Endothelial cell of umbilical vein (primary cell): ENCODE results near the gene PARVA.

ENCODE experiments used
- EZH2 ChIP-seq: IDR thresholded peaks from 2 replicates; pipeline ENCODE4 v1.6.1; 2012; ENCODE audit warnings: borderline replicate concordance, low read depth, mild to moderate bottlenecking, moderate library complexity, low read length, inconsistent platforms; ENCODE audit not compliant: severe bottlenecking
- TF ChIP-seq, protein P1 (sequence below), 2 donors: IDR thresholded peaks; 1 replicate in 1 of 2; 2 replicates in 1 of 2; pipeline ENCODE4 v1.5.1; 2011; ENCODE audit warnings: low read length in 2 of 2, mild to moderate bottlenecking in 2 of 2, moderate library complexity in 2 of 2, control low read depth in 1 of 2, inconsistent platforms in 1 of 2, low read depth in 1 of 2; ENCODE audit not compliant: insufficient read depth in 1 of 2; ENCODE audit errors: extremely low read depth in 1 of 2

DNA sequence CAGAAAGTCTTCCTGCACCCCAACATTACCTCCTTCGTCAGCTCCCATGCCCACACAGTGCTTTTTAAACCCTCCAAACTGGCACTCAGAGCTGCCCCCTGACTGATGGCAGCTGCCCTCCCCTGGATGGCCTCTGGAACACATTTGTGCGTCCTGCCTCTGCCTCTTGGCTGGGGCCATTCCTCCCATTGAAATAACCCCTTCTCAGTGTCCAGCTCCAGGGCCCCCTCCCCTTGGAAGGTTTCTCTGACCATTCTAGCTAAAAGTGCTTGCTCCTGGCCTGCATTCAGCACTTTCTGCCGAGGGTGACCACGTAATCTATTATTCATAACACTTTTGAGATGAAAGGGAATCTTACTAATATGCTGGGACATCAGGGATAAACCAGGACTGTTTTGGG, 130.0 kb downstream of the PARVA start:
- TF ChIP-seq, protein P1, sequence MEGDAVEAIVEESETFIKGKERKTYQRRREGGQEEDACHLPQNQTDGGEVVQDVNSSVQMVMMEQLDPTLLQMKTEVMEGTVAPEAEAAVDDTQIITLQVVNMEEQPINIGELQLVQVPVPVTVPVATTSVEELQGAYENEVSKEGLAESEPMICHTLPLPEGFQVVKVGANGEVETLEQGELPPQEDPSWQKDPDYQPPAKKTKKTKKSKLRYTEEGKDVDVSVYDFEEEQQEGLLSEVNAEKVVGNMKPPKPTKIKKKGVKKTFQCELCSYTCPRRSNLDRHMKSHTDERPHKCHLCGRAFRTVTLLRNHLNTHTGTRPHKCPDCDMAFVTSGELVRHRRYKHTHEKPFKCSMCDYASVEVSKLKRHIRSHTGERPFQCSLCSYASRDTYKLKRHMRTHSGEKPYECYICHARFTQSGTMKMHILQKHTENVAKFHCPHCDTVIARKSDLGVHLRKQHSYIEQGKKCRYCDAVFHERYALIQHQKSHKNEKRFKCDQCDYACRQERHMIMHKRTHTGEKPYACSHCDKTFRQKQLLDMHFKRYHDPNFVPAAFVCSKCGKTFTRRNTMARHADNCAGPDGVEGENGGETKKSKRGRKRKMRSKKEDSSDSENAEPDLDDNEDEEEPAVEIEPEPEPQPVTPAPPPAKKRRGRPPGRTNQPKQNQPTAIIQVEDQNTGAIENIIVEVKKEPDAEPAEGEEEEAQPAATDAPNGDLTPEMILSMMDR (IDR thresholded peaks at IDR 0.05; ENCODE audit: extremely low read depth in 1 of 2, insufficient read depth in 1 of 2, low read depth in 1 of 2, low read length in 2 of 2): no peak
- TF ChIP-seq EZH2: no peak
